ENCODE data around the gene ISM1.

The ISM1 gene

GRCh38 chr20:13259921-13260320 is 38.8 kb downstream of the ISM1 start:
- DNase-seq = no peak

- no peak for DNase-seq
Measured at GRCh38 chr20:13260650-13261279, 39.7 kb downstream of the ISM1 start.

GRCh38 chr20:13261460-13262301 is 40.6 kb downstream of the ISM1 start:
- DNase-seq = peak; percentile 51

- no peak for DNase-seq
Measured at GRCh38 chr20:13262302-13262650, 41.2 kb downstream of the ISM1 start.

GRCh38 chr20:13262671-13263360 is 41.7 kb downstream of the ISM1 start:
- DNase-seq = peak; percentile 26

- DNase-seq = no peak
Measured at GRCh38 chr20:13263451-13263850, 42.4 kb downstream of the ISM1 start.

GRCh38 chr20:13264907-13265306 is 43.8 kb downstream of the ISM1 start:
- no peak for DNase-seq

- no peak for DNase-seq
Measured at GRCh38 chr20:13265941-13266340, 44.9 kb downstream of the ISM1 start.

- peak; percentile 31 for DNase-seq
Measured at GRCh38 chr20:13267231-13267630, 46.2 kb downstream of the ISM1 start.

GRCh38 chr20:13268953-13269352 is 47.9 kb downstream of the ISM1 start:
- DNase-seq = no peak

- no peak for DNase-seq
Measured at GRCh38 chr20:13270211-13270610, 49.1 kb downstream of the ISM1 start.

- no peak for DNase-seq
Measured at GRCh38 chr20:13271098-13271497, 50.0 kb downstream of the ISM1 start.

GRCh38 chr20:13271977-13272975 is 51.2 kb downstream of the ISM1 start:
- DNase-seq = no peak

GRCh38 chr20:13274275-13274861 is 53.3 kb downstream of the ISM1 start:
- peak; percentile 55 for DNase-seq

- no peak for DNase-seq
Measured at GRCh38 chr20:13276945-13277541, 56.0 kb downstream of the ISM1 start.

GRCh38 chr20:13277663-13278295 is 56.7 kb downstream of the ISM1 start:
- DNase-seq = no peak

GRCh38 chr20:13278812-13279570 is 57.9 kb downstream of the ISM1 start:
- no peak for DNase-seq

- DNase-seq = no peak
Measured at GRCh38 chr20:13280609-13281324, 59.7 kb downstream of the ISM1 start.

All from femur (tissue), 1 donor.